Neural cell (in vitro differentiated cells): ENCODE measurements around the gene PMM2. TPM values are rescaled to one million over a fixed set of nuclear protein-coding genes. Genes with fewer than 3 reads are reported as not detected.

ENCODE experiments used
- H2AFZ ChIP-seq: fragments of 200-600, 300-800 bp; sonication (generic), shearing (Covaris generic); 2 replicates; pipeline ENCODE4 v1.6.0; 2014; ENCODE audit warnings: low read depth, mild to moderate bottlenecking, antibody characterized with exemption, low read length, moderate library complexity
- H3F3A ChIP-seq: fragments of 200-600 bp; shearing (Covaris generic); 2 replicates; pipeline ENCODE4 v1.6.1; 2016; ENCODE audit warnings: mild to moderate bottlenecking, moderate library complexity, mixed read lengths, antibody characterized with exemption, low read length; ENCODE audit not compliant: insufficient read depth, poor library complexity, severe bottlenecking
- H3K27ac ChIP-seq: fragments of 200-600, 300-800 bp; sonication (generic), shearing (Covaris generic); 2 replicates; pipeline ENCODE4 v1.5.1; 2014; ENCODE audit warnings: mild to moderate bottlenecking, low read length, moderate library complexity
- H3K27me3 ChIP-seq: fragments of 300-800, 200-600 bp; sonication (generic), shearing (Covaris generic); 2 replicates; pipeline ENCODE4 v1.6.0; 2014; ENCODE audit warnings: mild to moderate bottlenecking, low read depth, low read length, moderate library complexity; ENCODE audit not compliant: insufficient read depth
- H3K36me3 ChIP-seq: fragments of 300-800, 200-600 bp; sonication (generic), shearing (Covaris generic); 2 replicates; pipeline ENCODE4 v1.5.1; 2014; ENCODE audit warnings: mild to moderate bottlenecking, antibody characterized with exemption, low read length, moderate library complexity; ENCODE audit not compliant: insufficient read depth
- H3K4me2 ChIP-seq: fragments of 300-800, 200-600 bp; sonication (generic), shearing (Covaris generic); 2 replicates; pipeline ENCODE4 v1.6.0; 2014; ENCODE audit warnings: mild to moderate bottlenecking, low read length
- H3K4me3 ChIP-seq: fragments of 300-800, 200-600 bp; sonication (generic), shearing (Covaris generic); 2 replicates; pipeline ENCODE4 v1.5.1; 2014; ENCODE audit warnings: mild to moderate bottlenecking, low read length, moderate library complexity
- H3K79me2 ChIP-seq: fragments of 200-600 bp; shearing (Covaris generic); replicated peaks from 2 replicates; pipeline ENCODE4 v1.6.0; 2014; ENCODE audit warnings: mild to moderate bottlenecking, low read length, moderate library complexity; ENCODE audit not compliant: insufficient read depth
- H3K9ac ChIP-seq: fragments of 300-800, 200-600 bp; sonication (generic), shearing (Covaris generic); 2 replicates; pipeline ENCODE4 v1.6.1; 2016; ENCODE audit warnings: mild to moderate bottlenecking, low read length, mixed read lengths
- H3K9me2 ChIP-seq: fragments of 200-600 bp; shearing (Covaris generic); 2 replicates; pipeline ENCODE4 v1.6.1; 2016; ENCODE audit warnings: mild to moderate bottlenecking, low read length, mixed read lengths; ENCODE audit not compliant: insufficient read depth
- H3K9me3 ChIP-seq: fragments of 200-600, 300-800 bp; sonication (generic), shearing (Covaris generic); 2 replicates; pipeline ENCODE4 v1.6.1; 2016; ENCODE audit warnings: mild to moderate bottlenecking, mixed run types, low read length, moderate library complexity, mixed read lengths
- H4K20me1 ChIP-seq: fragments of 200-600 bp; shearing (Covaris generic); 2 replicates; pipeline ENCODE4 v1.6.1; 2016; ENCODE audit warnings: mild to moderate bottlenecking, mixed run types; ENCODE audit not compliant: insufficient read depth
- EP300 ChIP-seq: fragments of 450-650 bp; conservative IDR thresholded peaks from 2 replicates; pipeline ENCODE4 v1.6.1; 2014; ENCODE audit warnings: antibody characterized with exemption, mild to moderate bottlenecking, moderate library complexity; ENCODE audit not compliant: poor library complexity, severe bottlenecking
- EZH2 ChIP-seq: fragments of 200-600, 300-800 bp; shearing (Covaris generic), sonication (generic); IDR thresholded peaks from 2 replicates; pipeline ENCODE4 v1.6.1; 2014; ENCODE audit warnings: antibody characterized with exemption, low read length, borderline replicate concordance, mild to moderate bottlenecking; ENCODE audit not compliant: insufficient read depth, poor library complexity, severe bottlenecking
- MXI1 ChIP-seq: fragments of 450-650 bp; conservative IDR thresholded peaks from 2 replicates; pipeline ENCODE4 v1.6.1; 2014; ENCODE audit warnings: antibody characterized with exemption, mild to moderate bottlenecking; ENCODE audit not compliant: poor library complexity, severe bottlenecking
- POLR2AphosphoS5 ChIP-seq: IDR thresholded peaks from 2 replicates; pipeline ENCODE4 v1.6.1; 2012
- RAD21 ChIP-seq: fragments of 450-650 bp; conservative IDR thresholded peaks from 2 replicates; pipeline ENCODE4 v1.6.1; 2014; ENCODE audit warnings: antibody characterized with exemption, mild to moderate bottlenecking, moderate library complexity
- SMC3 ChIP-seq: fragments of 450-650 bp; conservative IDR thresholded peaks from 2 replicates; pipeline ENCODE4 v1.6.1; 2014; ENCODE audit warnings: antibody characterized with exemption, mild to moderate bottlenecking, moderate library complexity; ENCODE audit not compliant: poor library complexity
- TAF1 ChIP-seq: IDR thresholded peaks from 2 replicates; pipeline ENCODE4 v1.6.1; 2012; ENCODE audit warnings: low read depth
- polyA plus RNA-seq: library from polyadenylated mRNA; depleted of rRNA; stranded (reverse); fragments of >200 nt; gene quantifications from 2 replicates; pipeline ENCODE4 v1.2.3, GENCODE V29; 2014
- TF ChIP-seq, protein P1 (sequence below): IDR thresholded peaks from 2 replicates; pipeline ENCODE4 v1.6.1; 2012; ENCODE audit warnings: borderline replicate concordance
- TF ChIP-seq, protein P2 (sequence below): fragments of 450-650 bp; IDR thresholded peaks from 2 replicates; pipeline ENCODE4 v1.5.1; 2014; ENCODE audit warnings: antibody characterized with exemption, mild to moderate bottlenecking, moderate library complexity; ENCODE audit not compliant: poor library complexity, severe bottlenecking

The PMM2 gene
- polyA plus RNA-seq, 1 donor from 2014 or later: 20.2 TPM

DNA sequence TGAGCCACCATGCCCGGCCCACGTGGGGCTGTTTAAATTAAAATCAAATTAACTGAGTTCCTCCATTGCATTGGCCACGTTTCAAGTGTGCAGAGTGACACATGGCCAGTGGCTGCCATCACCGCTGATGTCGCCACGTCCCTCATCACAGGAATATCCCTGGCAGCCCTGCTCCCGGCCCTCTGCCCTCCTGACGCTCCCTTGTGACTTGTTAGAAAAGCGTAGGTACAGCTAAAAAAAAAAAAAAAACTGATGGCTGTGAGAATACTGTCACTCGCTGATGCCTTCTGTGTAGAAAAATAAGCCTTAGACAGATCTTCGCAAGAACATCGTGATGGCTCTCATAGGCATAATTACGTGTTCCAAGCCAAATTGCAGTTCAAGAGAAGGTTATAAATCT is 49.5 kb downstream of the PMM2 start:
- Histone ChIP-seq H3K9me2 (no peaks in the 10 kb centered on the region), H4K20me1 (no peaks in the 10 kb centered on the region), H3K4me3 (no peak overlapping the region), H3K27me3 (no peaks in the 10 kb centered on the region), H3K9ac (no peak overlapping the region), H3K36me3 (no peaks in the 10 kb centered on the region), H3K9me3 (no peaks in the 10 kb centered on the region), H3K27ac (no peak overlapping the region), H3K4me2 (no peak overlapping the region), H3F3A (no peaks in the 10 kb centered on the region), H2AFZ (no peak overlapping the region), H3K79me2 (no peaks in the 10 kb centered on the region)
- no peak for TF ChIP-seq TAF1
- no peak for TF ChIP-seq POLR2AphosphoS5
- no peak for TF ChIP-seq RAD21
- no peak for TF ChIP-seq MXI1
- TF ChIP-seq, protein P1, sequence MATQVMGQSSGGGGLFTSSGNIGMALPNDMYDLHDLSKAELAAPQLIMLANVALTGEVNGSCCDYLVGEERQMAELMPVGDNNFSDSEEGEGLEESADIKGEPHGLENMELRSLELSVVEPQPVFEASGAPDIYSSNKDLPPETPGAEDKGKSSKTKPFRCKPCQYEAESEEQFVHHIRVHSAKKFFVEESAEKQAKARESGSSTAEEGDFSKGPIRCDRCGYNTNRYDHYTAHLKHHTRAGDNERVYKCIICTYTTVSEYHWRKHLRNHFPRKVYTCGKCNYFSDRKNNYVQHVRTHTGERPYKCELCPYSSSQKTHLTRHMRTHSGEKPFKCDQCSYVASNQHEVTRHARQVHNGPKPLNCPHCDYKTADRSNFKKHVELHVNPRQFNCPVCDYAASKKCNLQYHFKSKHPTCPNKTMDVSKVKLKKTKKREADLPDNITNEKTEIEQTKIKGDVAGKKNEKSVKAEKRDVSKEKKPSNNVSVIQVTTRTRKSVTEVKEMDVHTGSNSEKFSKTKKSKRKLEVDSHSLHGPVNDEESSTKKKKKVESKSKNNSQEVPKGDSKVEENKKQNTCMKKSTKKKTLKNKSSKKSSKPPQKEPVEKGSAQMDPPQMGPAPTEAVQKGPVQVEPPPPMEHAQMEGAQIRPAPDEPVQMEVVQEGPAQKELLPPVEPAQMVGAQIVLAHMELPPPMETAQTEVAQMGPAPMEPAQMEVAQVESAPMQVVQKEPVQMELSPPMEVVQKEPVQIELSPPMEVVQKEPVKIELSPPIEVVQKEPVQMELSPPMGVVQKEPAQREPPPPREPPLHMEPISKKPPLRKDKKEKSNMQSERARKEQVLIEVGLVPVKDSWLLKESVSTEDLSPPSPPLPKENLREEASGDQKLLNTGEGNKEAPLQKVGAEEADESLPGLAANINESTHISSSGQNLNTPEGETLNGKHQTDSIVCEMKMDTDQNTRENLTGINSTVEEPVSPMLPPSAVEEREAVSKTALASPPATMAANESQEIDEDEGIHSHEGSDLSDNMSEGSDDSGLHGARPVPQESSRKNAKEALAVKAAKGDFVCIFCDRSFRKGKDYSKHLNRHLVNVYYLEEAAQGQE: no peak
- TF ChIP-seq, protein P2, sequence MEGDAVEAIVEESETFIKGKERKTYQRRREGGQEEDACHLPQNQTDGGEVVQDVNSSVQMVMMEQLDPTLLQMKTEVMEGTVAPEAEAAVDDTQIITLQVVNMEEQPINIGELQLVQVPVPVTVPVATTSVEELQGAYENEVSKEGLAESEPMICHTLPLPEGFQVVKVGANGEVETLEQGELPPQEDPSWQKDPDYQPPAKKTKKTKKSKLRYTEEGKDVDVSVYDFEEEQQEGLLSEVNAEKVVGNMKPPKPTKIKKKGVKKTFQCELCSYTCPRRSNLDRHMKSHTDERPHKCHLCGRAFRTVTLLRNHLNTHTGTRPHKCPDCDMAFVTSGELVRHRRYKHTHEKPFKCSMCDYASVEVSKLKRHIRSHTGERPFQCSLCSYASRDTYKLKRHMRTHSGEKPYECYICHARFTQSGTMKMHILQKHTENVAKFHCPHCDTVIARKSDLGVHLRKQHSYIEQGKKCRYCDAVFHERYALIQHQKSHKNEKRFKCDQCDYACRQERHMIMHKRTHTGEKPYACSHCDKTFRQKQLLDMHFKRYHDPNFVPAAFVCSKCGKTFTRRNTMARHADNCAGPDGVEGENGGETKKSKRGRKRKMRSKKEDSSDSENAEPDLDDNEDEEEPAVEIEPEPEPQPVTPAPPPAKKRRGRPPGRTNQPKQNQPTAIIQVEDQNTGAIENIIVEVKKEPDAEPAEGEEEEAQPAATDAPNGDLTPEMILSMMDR: no peak
- no peak for TF ChIP-seq SMC3
- TF ChIP-seq EP300: no peak
- no peak for TF ChIP-seq EZH2

DNA sequence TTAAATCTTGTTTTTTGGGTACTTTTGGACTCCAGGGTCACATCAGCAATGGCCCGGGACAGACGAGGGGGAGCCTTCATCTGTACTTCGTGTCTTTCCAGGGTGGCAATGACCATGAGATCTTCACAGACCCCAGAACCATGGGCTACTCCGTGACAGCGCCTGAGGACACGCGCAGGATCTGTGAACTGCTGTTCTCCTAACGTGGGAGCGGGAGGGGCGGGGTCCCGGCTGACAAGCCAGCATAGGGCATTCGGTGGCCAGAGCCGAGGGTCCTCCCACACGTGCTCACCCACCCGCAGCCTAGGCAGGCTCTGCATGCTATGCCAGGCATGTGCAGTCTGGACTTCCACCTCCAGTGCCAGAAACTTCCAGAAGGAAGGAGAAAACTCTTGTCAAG is 50.0 kb downstream of the PMM2 start:
- Histone ChIP-seq H3K36me3 (no peaks in the 10 kb centered on the region), H4K20me1 (no peaks in the 10 kb centered on the region)

More for the DNA sequence above, 50.0 kb downstream of the PMM2 start:
- no peak overlapping the region for H3K27ac ChIP-seq
- H3K4me2 ChIP-seq: no peak overlapping the region
- H3K9ac ChIP-seq: no peak overlapping the region
- H2AFZ ChIP-seq: no peak overlapping the region
- H3K9me3 ChIP-seq: no peaks in the 10 kb centered on the region
- H3K27me3 ChIP-seq: no peaks in the 10 kb centered on the region
- H3K79me2 ChIP-seq: no peaks in the 10 kb centered on the region
- H3K9me2 ChIP-seq: no peaks in the 10 kb centered on the region
- TF ChIP-seq RAD21: no peak
- no peak for TF ChIP-seq EZH2
- TF ChIP-seq, protein P1: no peak
- TF ChIP-seq TAF1: no peak
- no peak for TF ChIP-seq MXI1
- TF ChIP-seq SMC3: no peak
- TF ChIP-seq EP300: no peak
- TF ChIP-seq POLR2AphosphoS5: no peak
- TF ChIP-seq, protein P2: no peak
- no peaks in the 10 kb centered on the region for H3F3A ChIP-seq
- H3K4me3 ChIP-seq: no peak overlapping the region
